Osteocyte (in vitro differentiated cells): Measurements from ENCODE around the gene ZNF283. TPM values are rescaled to one million over a fixed set of nuclear protein-coding genes. Genes with fewer than 3 reads are reported as not detected.

Source experiments
- DNase-seq: peaks from one replicate; pipeline ENCODE4 v3.0.0; 2021; ENCODE audit warnings: mixed read lengths; ENCODE audit not compliant: unreplicated experiment; ENCODE audit errors: extremely low spot score
- H3K27ac Mint-ChIP-seq: one replicate; pipeline ENCODE4 v1.8.0; 2021; ENCODE audit warnings: mild to moderate bottlenecking, mixed read lengths; ENCODE audit not compliant: unreplicated experiment
- H3K27me3 Mint-ChIP-seq: one replicate; pipeline ENCODE4 v1.8.0; 2021; ENCODE audit warnings: mixed read lengths; ENCODE audit not compliant: unreplicated experiment
- H3K36me3 Mint-ChIP-seq: one replicate; pipeline ENCODE4 v1.8.0; 2021; ENCODE audit warnings: mixed read lengths; ENCODE audit not compliant: unreplicated experiment
- H3K4me1 Mint-ChIP-seq: one replicate; pipeline ENCODE4 v1.8.0; 2021; ENCODE audit warnings: mixed read lengths; ENCODE audit not compliant: unreplicated experiment
- H3K4me3 Mint-ChIP-seq: one replicate; pipeline ENCODE4 v1.8.0; 2021; ENCODE audit warnings: mild to moderate bottlenecking, moderate library complexity, mixed read lengths; ENCODE audit not compliant: unreplicated experiment
- H3K9me3 Mint-ChIP-seq: one replicate; pipeline ENCODE4 v1.8.0; 2021; ENCODE audit warnings: mixed read lengths; ENCODE audit not compliant: unreplicated experiment
- total RNA-seq: library from RNA; stranded (reverse); gene quantifications from 2 replicates; pipeline ENCODE4 v1.2.1, GENCODE V29; 2021
- TF ChIP-seq, protein P1 (sequence below): fragments of 200-600 bp; sonication (generic); IDR thresholded peaks from 2 replicates; pipeline ENCODE4 v1.5.0; 2021; ENCODE audit warnings: antibody characterized with exemption, mild to moderate bottlenecking, moderate library complexity

The ZNF283 gene
- total RNA-seq, 1 donor from 2014 or later: 9.8 TPM

- no peak for DNase-seq
- Mint-ChIP-seq H3K9me3 (no peaks in the 10 kb centered on the region), H3K4me3 (no peak overlapping the region), H3K27ac (peak overlapping the region; percentile 12), H3K4me1 (peaks cover 41% of the 10 kb centered on the region), H3K27me3 (peaks cover 5% of the 10 kb centered on the region), H3K36me3 (no peaks in the 10 kb centered on the region)
- TF ChIP-seq, protein P1, sequence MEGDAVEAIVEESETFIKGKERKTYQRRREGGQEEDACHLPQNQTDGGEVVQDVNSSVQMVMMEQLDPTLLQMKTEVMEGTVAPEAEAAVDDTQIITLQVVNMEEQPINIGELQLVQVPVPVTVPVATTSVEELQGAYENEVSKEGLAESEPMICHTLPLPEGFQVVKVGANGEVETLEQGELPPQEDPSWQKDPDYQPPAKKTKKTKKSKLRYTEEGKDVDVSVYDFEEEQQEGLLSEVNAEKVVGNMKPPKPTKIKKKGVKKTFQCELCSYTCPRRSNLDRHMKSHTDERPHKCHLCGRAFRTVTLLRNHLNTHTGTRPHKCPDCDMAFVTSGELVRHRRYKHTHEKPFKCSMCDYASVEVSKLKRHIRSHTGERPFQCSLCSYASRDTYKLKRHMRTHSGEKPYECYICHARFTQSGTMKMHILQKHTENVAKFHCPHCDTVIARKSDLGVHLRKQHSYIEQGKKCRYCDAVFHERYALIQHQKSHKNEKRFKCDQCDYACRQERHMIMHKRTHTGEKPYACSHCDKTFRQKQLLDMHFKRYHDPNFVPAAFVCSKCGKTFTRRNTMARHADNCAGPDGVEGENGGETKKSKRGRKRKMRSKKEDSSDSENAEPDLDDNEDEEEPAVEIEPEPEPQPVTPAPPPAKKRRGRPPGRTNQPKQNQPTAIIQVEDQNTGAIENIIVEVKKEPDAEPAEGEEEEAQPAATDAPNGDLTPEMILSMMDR: no peak
Measured at GRCh38 chr19:43784241-43784980, 42.7 kb upstream of the ZNF283 start.

GRCh38 chr19:43784981-43785808 lies 41.9 kb upstream of the ZNF283 start:
- no peaks in the 10 kb centered on the region for H3K36me3 Mint-ChIP-seq
- peaks cover 33% of the 10 kb centered on the region for H3K4me1 Mint-ChIP-seq
- no peak for DNase-seq
- peak overlapping the region; percentile 49 for H3K27ac Mint-ChIP-seq
- no peaks in the 10 kb centered on the region for H3K9me3 Mint-ChIP-seq
- no peak overlapping the region for H3K4me3 Mint-ChIP-seq
- TF ChIP-seq, protein P1: peak; percentile 98
- peaks cover 11% of the 10 kb centered on the region for H3K27me3 Mint-ChIP-seq

GRCh38 chr19:43786665-43787064 lies 40.5 kb upstream of the ZNF283 start:
- TF ChIP-seq, protein P1: no peak
- Mint-ChIP-seq H3K4me3 (no peak overlapping the region), H3K27ac (no peak overlapping the region), H3K9me3 (no peaks in the 10 kb centered on the region), H3K36me3 (no peaks in the 10 kb centered on the region), H3K27me3 (peaks cover 16% of the 10 kb centered on the region), H3K4me1 (peaks cover 20% of the 10 kb centered on the region)
- no peak for DNase-seq

- Mint-ChIP-seq H3K36me3 (no peaks in the 10 kb centered on the region), H3K4me1 (peaks cover 12% of the 10 kb centered on the region), H3K27ac (no peak overlapping the region), H3K9me3 (no peaks in the 10 kb centered on the region), H3K4me3 (no peak overlapping the region), H3K27me3 (peaks cover 25% of the 10 kb centered on the region)
- TF ChIP-seq, protein P1: no peak
- no peak for DNase-seq
Measured at GRCh38 chr19:43789029-43789428, 38.1 kb upstream of the ZNF283 start.

- DNase-seq: no peak
- H3K27me3 Mint-ChIP-seq: peaks cover 30% of the 10 kb centered on the region
- no peaks in the 10 kb centered on the region for H3K9me3 Mint-ChIP-seq
Measured at GRCh38 chr19:43790587-43790986, 36.5 kb upstream of the ZNF283 start.

More at GRCh38 chr19:43790587-43790986, 36.5 kb upstream of the ZNF283 start:
- no peak overlapping the region for H3K4me3 Mint-ChIP-seq
- TF ChIP-seq, protein P1: no peak
- no peaks in the 10 kb centered on the region for H3K4me1 Mint-ChIP-seq
- no peaks in the 10 kb centered on the region for H3K36me3 Mint-ChIP-seq
- H3K27ac Mint-ChIP-seq: no peak overlapping the region
